PC-3 (cell line): ENCODE data around the gene BCAS1.

Source experiments
- EZH2 ChIP-seq: fragments of 300-600 bp; sonication (generic); IDR thresholded peaks from one replicate; pipeline ENCODE4 v1.6.1; 2017; ENCODE audit warnings: antibody characterized with exemption, mild to moderate bottlenecking, low read length; ENCODE audit not compliant: unreplicated experiment
- EZH2phosphoT487 ChIP-seq: fragments of 300-600 bp; sonication (generic); IDR thresholded peaks from 2 replicates; pipeline ENCODE4 v1.6.1; 2018; ENCODE audit warnings: mild to moderate bottlenecking, antibody characterized with exemption, low read length, borderline replicate concordance
- TF ChIP-seq, protein P1 (sequence below): fragments of 300-600 bp; sonication (generic); conservative IDR thresholded peaks from 2 replicates; pipeline ENCODE4 v1.5.1; 2017; ENCODE audit warnings: antibody characterized with exemption, low read depth, mild to moderate bottlenecking, low read length

DNA sequence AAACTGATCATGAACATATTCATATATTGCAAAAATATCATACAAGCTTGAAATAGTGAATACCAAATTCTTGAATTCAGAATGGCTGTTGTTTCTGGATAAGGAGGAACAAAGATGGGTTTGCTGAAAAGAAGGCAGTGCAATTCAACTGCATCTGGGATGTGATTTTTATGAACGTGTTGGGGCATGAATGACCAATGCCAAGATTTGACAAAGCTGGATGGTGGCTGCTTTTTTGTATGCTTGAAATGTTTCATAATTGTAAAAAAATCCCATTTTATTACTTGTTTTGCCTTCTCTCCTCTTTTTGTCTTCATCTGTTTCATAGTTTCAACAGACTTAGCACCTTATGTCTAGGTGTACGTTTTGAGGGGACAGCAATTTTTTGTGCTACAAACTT, 36.8 kb upstream of the BCAS1 start:
- TF ChIP-seq, protein P1, sequence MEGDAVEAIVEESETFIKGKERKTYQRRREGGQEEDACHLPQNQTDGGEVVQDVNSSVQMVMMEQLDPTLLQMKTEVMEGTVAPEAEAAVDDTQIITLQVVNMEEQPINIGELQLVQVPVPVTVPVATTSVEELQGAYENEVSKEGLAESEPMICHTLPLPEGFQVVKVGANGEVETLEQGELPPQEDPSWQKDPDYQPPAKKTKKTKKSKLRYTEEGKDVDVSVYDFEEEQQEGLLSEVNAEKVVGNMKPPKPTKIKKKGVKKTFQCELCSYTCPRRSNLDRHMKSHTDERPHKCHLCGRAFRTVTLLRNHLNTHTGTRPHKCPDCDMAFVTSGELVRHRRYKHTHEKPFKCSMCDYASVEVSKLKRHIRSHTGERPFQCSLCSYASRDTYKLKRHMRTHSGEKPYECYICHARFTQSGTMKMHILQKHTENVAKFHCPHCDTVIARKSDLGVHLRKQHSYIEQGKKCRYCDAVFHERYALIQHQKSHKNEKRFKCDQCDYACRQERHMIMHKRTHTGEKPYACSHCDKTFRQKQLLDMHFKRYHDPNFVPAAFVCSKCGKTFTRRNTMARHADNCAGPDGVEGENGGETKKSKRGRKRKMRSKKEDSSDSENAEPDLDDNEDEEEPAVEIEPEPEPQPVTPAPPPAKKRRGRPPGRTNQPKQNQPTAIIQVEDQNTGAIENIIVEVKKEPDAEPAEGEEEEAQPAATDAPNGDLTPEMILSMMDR: no peak
- TF ChIP-seq EZH2 (no peak), EZH2phosphoT487 (no peak)
